ENCODE measurements around the gene CRBN.

DNA sequence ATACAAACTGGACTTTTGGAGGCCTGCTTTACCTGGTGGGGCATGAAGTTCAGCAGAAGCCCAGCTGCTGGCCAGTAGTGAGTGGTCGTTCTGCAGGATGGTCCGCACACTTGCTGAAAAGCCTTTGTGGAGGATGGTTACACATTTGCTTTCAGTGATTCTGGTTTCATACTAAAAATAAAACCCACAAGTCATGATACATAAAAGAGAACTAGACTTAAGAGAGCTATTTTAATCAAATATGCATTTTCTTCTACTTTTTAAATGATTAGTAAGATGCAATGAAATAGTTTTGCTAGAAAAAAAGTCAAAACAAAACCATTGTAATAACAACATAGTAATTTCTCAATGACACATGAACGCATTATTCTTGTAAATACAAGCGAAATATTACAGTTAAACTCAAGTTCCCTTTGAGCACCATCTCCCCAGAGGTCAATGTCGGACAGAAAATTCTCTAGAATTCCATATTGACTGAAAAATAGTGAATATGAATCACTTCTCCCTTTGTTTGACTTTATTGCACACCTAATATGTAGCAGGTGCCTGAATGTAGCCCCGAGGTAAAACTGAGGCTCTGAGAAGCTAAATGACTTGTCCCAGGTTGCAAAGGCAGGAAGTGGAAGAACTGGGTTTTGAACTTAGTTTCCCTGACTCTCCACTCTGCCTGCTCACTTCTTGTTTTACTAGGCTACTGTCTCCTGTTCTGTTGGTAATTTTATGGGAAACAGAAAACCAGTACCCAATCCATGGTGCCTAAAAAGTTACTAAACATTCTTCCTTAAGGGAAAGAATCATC lies 77.6 kb downstream of the CRBN start:
- TF ChIP-seq, protein P1, sequence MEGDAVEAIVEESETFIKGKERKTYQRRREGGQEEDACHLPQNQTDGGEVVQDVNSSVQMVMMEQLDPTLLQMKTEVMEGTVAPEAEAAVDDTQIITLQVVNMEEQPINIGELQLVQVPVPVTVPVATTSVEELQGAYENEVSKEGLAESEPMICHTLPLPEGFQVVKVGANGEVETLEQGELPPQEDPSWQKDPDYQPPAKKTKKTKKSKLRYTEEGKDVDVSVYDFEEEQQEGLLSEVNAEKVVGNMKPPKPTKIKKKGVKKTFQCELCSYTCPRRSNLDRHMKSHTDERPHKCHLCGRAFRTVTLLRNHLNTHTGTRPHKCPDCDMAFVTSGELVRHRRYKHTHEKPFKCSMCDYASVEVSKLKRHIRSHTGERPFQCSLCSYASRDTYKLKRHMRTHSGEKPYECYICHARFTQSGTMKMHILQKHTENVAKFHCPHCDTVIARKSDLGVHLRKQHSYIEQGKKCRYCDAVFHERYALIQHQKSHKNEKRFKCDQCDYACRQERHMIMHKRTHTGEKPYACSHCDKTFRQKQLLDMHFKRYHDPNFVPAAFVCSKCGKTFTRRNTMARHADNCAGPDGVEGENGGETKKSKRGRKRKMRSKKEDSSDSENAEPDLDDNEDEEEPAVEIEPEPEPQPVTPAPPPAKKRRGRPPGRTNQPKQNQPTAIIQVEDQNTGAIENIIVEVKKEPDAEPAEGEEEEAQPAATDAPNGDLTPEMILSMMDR (IDR thresholded peaks at IDR 0.05): no peak
- no peak for TF ChIP-seq POLR2A (IDR thresholded peaks at IDR 0.05)
